Heart left ventricle (tissue), 13 donors: Measurements from ENCODE around the gene UTRN.

ENCODE experiments used
- POLR2A ChIP-seq, 2 donors: fragments of 450-650 bp; IDR thresholded peaks; one replicate each; pipeline ENCODE4 v1.6.1; 2017; ENCODE audit warnings: antibody characterized with exemption in 2 of 2, mild to moderate bottlenecking in 2 of 2, moderate library complexity in 2 of 2
- TF ChIP-seq, protein P1 (sequence below), 12 donors: fragments of 200-600 bp; sonication (generic) in 4 of 12; IDR thresholded peaks; one replicate each; pipeline versions ENCODE4 v1.5.0 to v1.8.0; 2018 to 2022; ENCODE audit warnings: antibody characterized with exemption in 12 of 12, mild to moderate bottlenecking in 5 of 12
- donor health status: ischemic (EF 13 %, LVEDD 7.1; RV severe dilation, severe dysfunction).
- donor health status: DM: no; HTN: yes; CAD: no.
- donor health status: DM: no; HTN: no; CAD: no.
- donor health status: ischemic (EF 25% LVEDD 6.9; RV normal size, moderate dysfunction).
- donor health status: ischemic (EF 25% LVEDD 5.7; RV mildly dilated, moderate dysfunction).
- donor health status: ischemic (EF 35%, LVEDD 5.7; RV mildly dilated, moderate dysfunction).
- donor health status: nonischemic (EF 11% LVEDD 7.7; RV severe dilation, severe dysfunction).
- donor health status: DM: yes; HTN: yes; CAD: no.
- donor health status: PGD.
- donor health status: ischemic (EF 29% LVEDD 5.4; RV normal size, mild dysfunction).
- donor health status: nonischemic (EF 23%, LVEDD 6.1; RV moderate dilation, normal function).

GRCh38 chr6:144305567-144305966, 20.4 kb downstream of the UTRN start:
- TF ChIP-seq, protein P1, sequence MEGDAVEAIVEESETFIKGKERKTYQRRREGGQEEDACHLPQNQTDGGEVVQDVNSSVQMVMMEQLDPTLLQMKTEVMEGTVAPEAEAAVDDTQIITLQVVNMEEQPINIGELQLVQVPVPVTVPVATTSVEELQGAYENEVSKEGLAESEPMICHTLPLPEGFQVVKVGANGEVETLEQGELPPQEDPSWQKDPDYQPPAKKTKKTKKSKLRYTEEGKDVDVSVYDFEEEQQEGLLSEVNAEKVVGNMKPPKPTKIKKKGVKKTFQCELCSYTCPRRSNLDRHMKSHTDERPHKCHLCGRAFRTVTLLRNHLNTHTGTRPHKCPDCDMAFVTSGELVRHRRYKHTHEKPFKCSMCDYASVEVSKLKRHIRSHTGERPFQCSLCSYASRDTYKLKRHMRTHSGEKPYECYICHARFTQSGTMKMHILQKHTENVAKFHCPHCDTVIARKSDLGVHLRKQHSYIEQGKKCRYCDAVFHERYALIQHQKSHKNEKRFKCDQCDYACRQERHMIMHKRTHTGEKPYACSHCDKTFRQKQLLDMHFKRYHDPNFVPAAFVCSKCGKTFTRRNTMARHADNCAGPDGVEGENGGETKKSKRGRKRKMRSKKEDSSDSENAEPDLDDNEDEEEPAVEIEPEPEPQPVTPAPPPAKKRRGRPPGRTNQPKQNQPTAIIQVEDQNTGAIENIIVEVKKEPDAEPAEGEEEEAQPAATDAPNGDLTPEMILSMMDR (IDR thresholded peaks at IDR 0.05), result no peak
- TF ChIP-seq POLR2A (IDR thresholded peaks at IDR 0.05), result no peak
